OCI-M2 (cell line): ENCODE results near the gene NEGR1.

Source experiments
- DNase-seq: peaks from one replicate; lab custom pipeline; 2025; ENCODE audit not compliant: unreplicated experiment; lab: John Stamatoyannopoulos, UW

The NEGR1 gene

GRCh38 chr1:71510725-71511124, 771.6 kb downstream of the NEGR1 start:
- DNase-seq = no peak

- no peak for DNase-seq
Measured at GRCh38 chr1:71509051-71509595, 773.2 kb downstream of the NEGR1 start.

- no peak for DNase-seq
Measured at GRCh38 chr1:71502006-71502405, 780.3 kb downstream of the NEGR1 start.

GRCh38 chr1:71498542-71498941, 783.8 kb downstream of the NEGR1 start:
- no peak for DNase-seq

GRCh38 chr1:71494163-71494562, 788.2 kb downstream of the NEGR1 start:
- DNase-seq = no peak

GRCh38 chr1:71492298-71493041, 789.9 kb downstream of the NEGR1 start:
- DNase-seq = no peak

GRCh38 chr1:71490432-71490831, 791.9 kb downstream of the NEGR1 start:
- no peak for DNase-seq

GRCh38 chr1:71488555-71489252, 793.6 kb downstream of the NEGR1 start:
- DNase-seq = no peak

- DNase-seq = no peak
Measured at GRCh38 chr1:71473331-71473730, 809.0 kb downstream of the NEGR1 start.

- no peak for DNase-seq
Measured at GRCh38 chr1:71465093-71465492, 817.2 kb downstream of the NEGR1 start.

- DNase-seq = no peak
Measured at GRCh38 chr1:71464016-71464415, 818.3 kb downstream of the NEGR1 start.

- no peak for DNase-seq
Measured at GRCh38 chr1:71463144-71463543, 819.2 kb downstream of the NEGR1 start.

- DNase-seq = no peak
Measured at GRCh38 chr1:71462247-71462646, 820.1 kb downstream of the NEGR1 start.

- no peak for DNase-seq
Measured at GRCh38 chr1:71461416-71461815, 820.9 kb downstream of the NEGR1 start.

- DNase-seq = no peak
Measured at GRCh38 chr1:71448444-71448843, 833.9 kb downstream of the NEGR1 start.

GRCh38 chr1:71438626-71439025, 843.7 kb downstream of the NEGR1 start:
- DNase-seq = no peak

GRCh38 chr1:71435951-71436350, 846.4 kb downstream of the NEGR1 start:
- no peak for DNase-seq

- no peak for DNase-seq
Measured at GRCh38 chr1:71434240-71434639, 848.1 kb downstream of the NEGR1 start.

- no peak for DNase-seq
Measured at GRCh38 chr1:71428029-71428428, 854.3 kb downstream of the NEGR1 start.

- DNase-seq = no peak
Measured at GRCh38 chr1:71427066-71427465, 855.3 kb downstream of the NEGR1 start.

- no peak for DNase-seq
Measured at GRCh38 chr1:71424536-71424935, 857.8 kb downstream of the NEGR1 start.

- DNase-seq = no peak
Measured at GRCh38 chr1:71422221-71422620, 860.1 kb downstream of the NEGR1 start.
